Measurements from ENCODE around the gene KRTAP3-3. TPM values are rescaled to one million over a fixed set of nuclear protein-coding genes. Genes with fewer than 3 reads are reported as not detected.

Gene KRTAP3-3
- total RNA-seq, 1 donor from 2014 or later = not detected

DNA sequence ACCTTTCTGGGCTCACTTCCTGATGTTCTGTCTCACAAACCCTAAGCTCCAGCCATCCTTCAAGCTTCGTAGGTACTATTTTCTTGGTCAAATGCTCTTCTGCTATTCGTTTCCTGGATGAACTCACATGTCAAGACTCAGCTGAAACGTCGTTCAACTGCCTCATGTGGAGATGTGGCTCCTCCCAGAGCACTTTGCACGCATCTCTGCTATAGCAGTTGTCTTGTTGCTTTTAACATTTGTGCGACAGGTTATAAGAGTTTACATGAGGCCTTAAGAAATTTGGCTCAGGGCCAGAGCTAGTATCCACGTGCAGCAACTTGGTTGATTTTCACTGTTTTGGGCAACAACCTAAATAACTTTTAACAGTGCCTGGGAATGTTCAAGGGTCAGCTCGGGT, 7.0 kb downstream of the KRTAP3-3 start:
- no peak overlapping the region for H3K27ac ChIP-seq
- no peaks in the 10 kb centered on the region for H3K27me3 ChIP-seq
- H3K4me1 ChIP-seq = no peaks in the 10 kb centered on the region
- no peak for TF ChIP-seq POLR2AphosphoS5 (IDR thresholded peaks at IDR 0.05; ENCODE audit: insufficient read depth in 1 of 2, low read depth in 1 of 2)
- intact Hi-C loops (cut with DNase I) = no loop called here
- no peaks in the 10 kb centered on the region for H3K9me3 ChIP-seq
- H3K36me3 ChIP-seq = no peaks in the 10 kb centered on the region
- no peak for DNase-seq (ENCODE audit: extremely low spot score in 2 of 2)
- H3K4me3 ChIP-seq = no peak overlapping the region

DNA sequence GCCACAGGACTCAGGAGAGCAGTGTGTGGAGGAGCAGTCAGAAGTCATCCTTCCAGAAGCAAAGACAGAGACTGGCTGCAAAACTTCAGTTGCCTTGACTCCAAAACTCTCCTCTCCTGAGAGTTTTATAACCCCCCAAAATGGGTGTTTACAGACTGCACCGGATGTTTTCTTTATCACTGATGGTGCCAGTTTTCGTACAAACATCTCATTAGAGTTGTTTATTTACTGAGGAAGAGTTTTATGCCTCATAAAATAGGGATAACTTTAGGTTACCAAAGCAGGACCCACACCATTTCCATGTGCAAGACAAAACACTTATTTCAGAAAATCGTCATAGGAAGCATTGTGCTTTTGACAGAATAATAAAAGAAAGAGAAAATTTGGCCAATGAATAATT, 9.7 kb downstream of the KRTAP3-3 start, which contains the start of gene KRT40:
KRT40 (minus strand) TSS at position 101 of the 400 bp plus-strand sequence; CDS start at position 48, 53 bp downstream.
- Histone ChIP-seq H3K27ac (no peak within 1 kb of the TSS), H3K4me3 (no peak within 1 kb of the TSS), H3K27me3 (no peaks in the 10 kb centered on the region), H3K9me3 (no peaks in the 10 kb centered on the region), H3K36me3 (no peaks in the 10 kb centered on the region), H3K4me1 (no peaks in the 10 kb centered on the region)
- TF ChIP-seq POLR2AphosphoS5 (IDR thresholded peaks at IDR 0.05; ENCODE audit: insufficient read depth in 1 of 2, low read depth in 1 of 2) (no peak), POLR2A (IDR thresholded peaks at IDR 0.05) (no peak)
- TF ChIP-seq, protein P1, sequence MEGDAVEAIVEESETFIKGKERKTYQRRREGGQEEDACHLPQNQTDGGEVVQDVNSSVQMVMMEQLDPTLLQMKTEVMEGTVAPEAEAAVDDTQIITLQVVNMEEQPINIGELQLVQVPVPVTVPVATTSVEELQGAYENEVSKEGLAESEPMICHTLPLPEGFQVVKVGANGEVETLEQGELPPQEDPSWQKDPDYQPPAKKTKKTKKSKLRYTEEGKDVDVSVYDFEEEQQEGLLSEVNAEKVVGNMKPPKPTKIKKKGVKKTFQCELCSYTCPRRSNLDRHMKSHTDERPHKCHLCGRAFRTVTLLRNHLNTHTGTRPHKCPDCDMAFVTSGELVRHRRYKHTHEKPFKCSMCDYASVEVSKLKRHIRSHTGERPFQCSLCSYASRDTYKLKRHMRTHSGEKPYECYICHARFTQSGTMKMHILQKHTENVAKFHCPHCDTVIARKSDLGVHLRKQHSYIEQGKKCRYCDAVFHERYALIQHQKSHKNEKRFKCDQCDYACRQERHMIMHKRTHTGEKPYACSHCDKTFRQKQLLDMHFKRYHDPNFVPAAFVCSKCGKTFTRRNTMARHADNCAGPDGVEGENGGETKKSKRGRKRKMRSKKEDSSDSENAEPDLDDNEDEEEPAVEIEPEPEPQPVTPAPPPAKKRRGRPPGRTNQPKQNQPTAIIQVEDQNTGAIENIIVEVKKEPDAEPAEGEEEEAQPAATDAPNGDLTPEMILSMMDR (IDR thresholded peaks at IDR 0.05) = no peak
- intact Hi-C loops (cut with DNase I) = no loop called here
- no peak for DNase-seq (ENCODE audit: extremely low spot score in 2 of 2)

DNA sequence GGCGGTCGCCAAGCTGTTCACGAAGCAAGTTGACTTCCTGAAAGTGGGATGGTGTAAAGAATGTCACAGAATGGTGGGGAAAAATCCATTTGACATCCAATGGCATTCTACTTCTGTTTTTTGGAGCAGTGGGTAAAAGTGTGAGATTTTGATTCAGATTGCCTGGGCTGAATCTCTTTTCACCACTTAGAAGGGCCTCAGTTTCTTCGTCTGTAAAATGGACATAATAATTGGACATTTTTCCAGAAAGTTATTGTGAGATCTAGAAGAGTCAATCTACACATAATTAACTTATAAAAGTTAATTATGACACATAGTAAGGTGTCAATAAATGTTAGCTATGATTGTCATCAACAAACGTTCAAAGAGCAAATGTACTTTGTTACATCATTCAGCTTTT, 12.8 kb downstream of the KRTAP3-3 start:
- TF ChIP-seq POLR2AphosphoS5 (IDR thresholded peaks at IDR 0.05; ENCODE audit: insufficient read depth in 1 of 2, low read depth in 1 of 2) = no peak
- no peak for TF ChIP-seq POLR2A (IDR thresholded peaks at IDR 0.05)
- TF ChIP-seq, protein P1 (IDR thresholded peaks at IDR 0.05) = no peak
- Histone ChIP-seq H3K4me1 (no peaks in the 10 kb centered on the region), H3K36me3 (no peaks in the 10 kb centered on the region), H3K27me3 (no peaks in the 10 kb centered on the region), H3K27ac (peak overlapping the region; percentile 53), H3K4me3 (no peak overlapping the region), H3K9me3 (no peaks in the 10 kb centered on the region)
- DNase-seq (ENCODE audit: extremely low spot score in 2 of 2) = no peak
- intact Hi-C loops (cut with DNase I) = no loop called here

DNA sequence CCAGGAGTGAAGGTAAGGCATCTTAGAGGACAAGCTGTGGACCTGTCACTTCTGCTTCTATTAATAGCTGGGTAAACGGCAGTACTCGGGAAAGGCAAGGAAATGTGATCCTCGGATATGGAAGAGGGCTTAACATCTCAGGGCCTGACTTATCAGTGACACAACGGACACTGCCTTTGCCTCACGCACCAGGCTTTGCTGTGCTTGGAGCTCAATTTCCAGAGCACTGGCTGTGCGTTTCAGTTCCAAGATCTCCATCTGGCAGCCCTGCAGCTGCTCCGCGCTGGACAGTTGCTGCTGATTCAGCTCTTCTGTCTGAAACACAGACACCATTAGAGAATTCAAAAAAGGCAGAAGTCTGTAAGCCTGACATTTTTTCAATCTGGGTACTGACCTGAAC, 13.4 kb downstream of the KRTAP3-3 start:
- no peak for DNase-seq (ENCODE audit: extremely low spot score in 2 of 2)
- intact Hi-C loops (cut with DNase I) = no loop called here
- peak overlapping the region; percentile 53 for H3K27ac ChIP-seq

DNA sequence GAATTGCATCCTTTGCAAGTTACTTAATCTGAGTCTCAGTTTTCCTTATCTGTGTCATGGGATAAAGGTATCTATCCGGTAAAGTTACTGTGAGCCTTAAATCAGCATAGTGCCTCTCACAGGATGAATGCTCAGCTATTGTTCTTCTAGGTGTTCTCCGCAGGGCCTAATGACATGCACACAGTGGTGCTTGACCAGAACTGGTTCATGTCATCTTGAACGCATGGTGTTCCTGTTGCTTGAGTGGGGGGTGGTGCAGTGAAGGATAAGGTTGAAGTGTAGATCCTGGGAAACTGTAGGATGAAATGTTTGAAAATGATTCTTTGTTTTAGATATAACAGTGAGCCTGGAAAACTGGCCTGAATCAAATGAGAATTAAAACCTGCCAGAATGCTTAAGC, 13.8 kb downstream of the KRTAP3-3 start:
- intact Hi-C loops (cut with DNase I) = no loop called here
- H3K9me3 ChIP-seq = no peaks in the 10 kb centered on the region
- no peak overlapping the region for H3K4me3 ChIP-seq
- TF ChIP-seq POLR2AphosphoS5 (IDR thresholded peaks at IDR 0.05; ENCODE audit: insufficient read depth in 1 of 2, low read depth in 1 of 2) = no peak
- TF ChIP-seq POLR2A (IDR thresholded peaks at IDR 0.05) = no peak
- TF ChIP-seq, protein P1 (IDR thresholded peaks at IDR 0.05) = no peak
- H3K4me1 ChIP-seq = no peaks in the 10 kb centered on the region
- H3K36me3 ChIP-seq = no peaks in the 10 kb centered on the region
- H3K27ac ChIP-seq = peak overlapping the region; percentile 53
- no peak for DNase-seq (ENCODE audit: extremely low spot score in 2 of 2)
- no peaks in the 10 kb centered on the region for H3K27me3 ChIP-seq

More for the DNA sequence above, 13.4 kb downstream of the KRTAP3-3 start:
- Histone ChIP-seq H3K9me3 (no peaks in the 10 kb centered on the region), H3K4me3 (no peak overlapping the region), H3K27me3 (no peaks in the 10 kb centered on the region), H3K36me3 (no peaks in the 10 kb centered on the region), H3K4me1 (no peaks in the 10 kb centered on the region)
- TF ChIP-seq, protein P1 (IDR thresholded peaks at IDR 0.05) = no peak
